Transverse colon (tissue), 4 donors: ENCODE measurements around the gene PFN2.

Experiments
- EP300 ChIP-seq: sonication (generic); formaldehyde crosslinking; IDR thresholded peaks from one replicate; pipeline ENCODE4 v1.6.1; 2017; ENCODE audit warnings: antibody characterized with exemption, low read depth
- POLR2A ChIP-seq: fragments of 450-650 bp; IDR thresholded peaks from one replicate; pipeline ENCODE4 v1.6.1; 2016; ENCODE audit warnings: antibody characterized with exemption, mild to moderate bottlenecking, moderate library complexity
- POLR2AphosphoS5 ChIP-seq, 3 donors: sonication (generic); formaldehyde crosslinking; IDR thresholded peaks; one replicate each; pipeline ENCODE4 v1.6.1; 2016; ENCODE audit warnings: antibody characterized with exemption in 3 of 3
- TF ChIP-seq, protein P1 (sequence below), 5 experiments: fragments of 200-600 bp in 3 of 5; fragments of 450-650 bp in 2 of 5; sonication (generic) in 3 of 5; IDR thresholded peaks; 1 replicate in 2 of 5; 2 replicates in 3 of 5; pipeline ENCODE4 v1.5.1; 2016 to 2017; ENCODE audit warnings: antibody characterized with exemption in 5 of 5, inconsistent platforms in 3 of 5, mild to moderate bottlenecking in 2 of 5, moderate library complexity in 1 of 5

- TF ChIP-seq POLR2A (no peak), POLR2AphosphoS5 (IDR thresholded peaks at IDR 0.05) (no peak), EP300 (no peak)
- TF ChIP-seq, protein P1, sequence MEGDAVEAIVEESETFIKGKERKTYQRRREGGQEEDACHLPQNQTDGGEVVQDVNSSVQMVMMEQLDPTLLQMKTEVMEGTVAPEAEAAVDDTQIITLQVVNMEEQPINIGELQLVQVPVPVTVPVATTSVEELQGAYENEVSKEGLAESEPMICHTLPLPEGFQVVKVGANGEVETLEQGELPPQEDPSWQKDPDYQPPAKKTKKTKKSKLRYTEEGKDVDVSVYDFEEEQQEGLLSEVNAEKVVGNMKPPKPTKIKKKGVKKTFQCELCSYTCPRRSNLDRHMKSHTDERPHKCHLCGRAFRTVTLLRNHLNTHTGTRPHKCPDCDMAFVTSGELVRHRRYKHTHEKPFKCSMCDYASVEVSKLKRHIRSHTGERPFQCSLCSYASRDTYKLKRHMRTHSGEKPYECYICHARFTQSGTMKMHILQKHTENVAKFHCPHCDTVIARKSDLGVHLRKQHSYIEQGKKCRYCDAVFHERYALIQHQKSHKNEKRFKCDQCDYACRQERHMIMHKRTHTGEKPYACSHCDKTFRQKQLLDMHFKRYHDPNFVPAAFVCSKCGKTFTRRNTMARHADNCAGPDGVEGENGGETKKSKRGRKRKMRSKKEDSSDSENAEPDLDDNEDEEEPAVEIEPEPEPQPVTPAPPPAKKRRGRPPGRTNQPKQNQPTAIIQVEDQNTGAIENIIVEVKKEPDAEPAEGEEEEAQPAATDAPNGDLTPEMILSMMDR (IDR thresholded peaks at IDR 0.05): no peak
Observed at GRCh38 chr3:149963485-149963884, 7.2 kb downstream of the PFN2 start.
